ENCODE measurements around the gene MYL5.

- no peak for TF ChIP-seq CTCF (conservative IDR thresholded peaks at IDR 0.05; ENCODE audit: low read depth, low read length)
- no peak for TF ChIP-seq POLR2A (IDR thresholded peaks at IDR 0.05; ENCODE audit: low read depth, low read length)
- TF ChIP-seq CHD1 (IDR thresholded peaks at IDR 0.05; ENCODE audit: low read depth, low read length): no peak
- TF ChIP-seq RAD21 (IDR thresholded peaks at IDR 0.05; ENCODE audit: low read length): no peak
- no peak for TF ChIP-seq NFE2L2 (IDR thresholded peaks at IDR 0.05; ENCODE audit: low read depth, low read length)
- no peak for TF ChIP-seq CEBPB (IDR thresholded peaks at IDR 0.05; ENCODE audit: low read depth, low read length)
- TF ChIP-seq, protein P1, sequence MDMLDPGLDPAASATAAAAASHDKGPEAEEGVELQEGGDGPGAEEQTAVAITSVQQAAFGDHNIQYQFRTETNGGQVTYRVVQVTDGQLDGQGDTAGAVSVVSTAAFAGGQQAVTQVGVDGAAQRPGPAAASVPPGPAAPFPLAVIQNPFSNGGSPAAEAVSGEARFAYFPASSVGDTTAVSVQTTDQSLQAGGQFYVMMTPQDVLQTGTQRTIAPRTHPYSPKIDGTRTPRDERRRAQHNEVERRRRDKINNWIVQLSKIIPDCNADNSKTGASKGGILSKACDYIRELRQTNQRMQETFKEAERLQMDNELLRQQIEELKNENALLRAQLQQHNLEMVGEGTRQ (IDR thresholded peaks at IDR 0.05; ENCODE audit: low read depth, low read length): no peak
- no peak for TF ChIP-seq RCOR1 (IDR thresholded peaks at IDR 0.05; ENCODE audit: insufficient replicate concordance, low read length)
- no peak for TF ChIP-seq MXI1 (IDR thresholded peaks at IDR 0.05; ENCODE audit: borderline replicate concordance, low read depth, low read length)
- TF ChIP-seq BHLHE40 (IDR thresholded peaks at IDR 0.05; ENCODE audit: low read depth, low read length): no peak
- TF ChIP-seq, protein P2, sequence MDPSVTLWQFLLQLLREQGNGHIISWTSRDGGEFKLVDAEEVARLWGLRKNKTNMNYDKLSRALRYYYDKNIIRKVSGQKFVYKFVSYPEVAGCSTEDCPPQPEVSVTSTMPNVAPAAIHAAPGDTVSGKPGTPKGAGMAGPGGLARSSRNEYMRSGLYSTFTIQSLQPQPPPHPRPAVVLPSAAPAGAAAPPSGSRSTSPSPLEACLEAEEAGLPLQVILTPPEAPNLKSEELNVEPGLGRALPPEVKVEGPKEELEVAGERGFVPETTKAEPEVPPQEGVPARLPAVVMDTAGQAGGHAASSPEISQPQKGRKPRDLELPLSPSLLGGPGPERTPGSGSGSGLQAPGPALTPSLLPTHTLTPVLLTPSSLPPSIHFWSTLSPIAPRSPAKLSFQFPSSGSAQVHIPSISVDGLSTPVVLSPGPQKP (IDR thresholded peaks at IDR 0.05; ENCODE audit: borderline replicate concordance, low read depth, low read length): no peak
- TF ChIP-seq MAZ (IDR thresholded peaks at IDR 0.05; ENCODE audit: borderline replicate concordance, low read depth, low read length): no peak
Measured at GRCh38 chr4:650951-651883, 23.1 kb upstream of the MYL5 start.

All from IMR-90 (cell line).